HG03103 (cell line): ENCODE results near the gene KCNQ4.

Experiments
- ATAC-seq: cut with Tn5 transposase; IDR thresholded peaks from one replicate; pipeline ENCODE4 v1.9.1; 2021; ENCODE audit warnings: low read depth; ENCODE audit not compliant: unreplicated experiment

The KCNQ4 gene

GRCh38 chr1:40774266-40774998 lies 9.2 kb upstream of the KCNQ4 start:
- ATAC-seq, result no peak

GRCh38 chr1:40776236-40777072 lies 7.1 kb upstream of the KCNQ4 start:
- ATAC-seq, result no peak

- ATAC-seq, result no peak
These were observed 6.2 kb upstream of the KCNQ4 start for GRCh38 chr1:40777224-40777970.

- ATAC-seq, result no peak
These were observed 2.6 kb upstream of the KCNQ4 start for GRCh38 chr1:40780678-40781607.

GRCh38 chr1:40781608-40781971 lies 2.0 kb upstream of the KCNQ4 start:
- ATAC-seq, result no peak

GRCh38 chr1:40782371-40782956 lies 1.1 kb upstream of the KCNQ4 start:
- ATAC-seq, result no peak

GRCh38 chr1:40784141-40784770 lies 669 bp downstream of the KCNQ4 start:
- no peak for ATAC-seq

- no peak for ATAC-seq
These were observed 1.2 kb downstream of the KCNQ4 start for GRCh38 chr1:40784771-40785151.

GRCh38 chr1:40785446-40785845 lies 1.9 kb downstream of the KCNQ4 start:
- ATAC-seq, result no peak

GRCh38 chr1:40786171-40786994 lies 2.8 kb downstream of the KCNQ4 start:
- no peak for ATAC-seq

GRCh38 chr1:40786995-40787705 lies 3.6 kb downstream of the KCNQ4 start:
- no peak for ATAC-seq

GRCh38 chr1:40787737-40788560 lies 4.4 kb downstream of the KCNQ4 start:
- no peak for ATAC-seq

- no peak for ATAC-seq
These were observed 5.2 kb downstream of the KCNQ4 start for GRCh38 chr1:40788561-40789341.

GRCh38 chr1:40789342-40789598 lies 5.7 kb downstream of the KCNQ4 start:
- no peak for ATAC-seq

- no peak for ATAC-seq
These were observed 6.3 kb downstream of the KCNQ4 start for GRCh38 chr1:40789661-40790430.

- no peak for ATAC-seq
These were observed 8.4 kb downstream of the KCNQ4 start for GRCh38 chr1:40792036-40792435.
